ENCODE data around the gene PHLDA3. TPM values are rescaled to one million over a fixed set of nuclear protein-coding genes. Genes with fewer than 3 reads are reported as not detected.
A peak's percentile ranks its signal among the peaks of the same experiment; 100 is the strongest.

The PHLDA3 gene
- total and polyA plus RNA-seq, 8 donors, result 4.0 to 66.5 (median 25.7) TPM

DNA sequence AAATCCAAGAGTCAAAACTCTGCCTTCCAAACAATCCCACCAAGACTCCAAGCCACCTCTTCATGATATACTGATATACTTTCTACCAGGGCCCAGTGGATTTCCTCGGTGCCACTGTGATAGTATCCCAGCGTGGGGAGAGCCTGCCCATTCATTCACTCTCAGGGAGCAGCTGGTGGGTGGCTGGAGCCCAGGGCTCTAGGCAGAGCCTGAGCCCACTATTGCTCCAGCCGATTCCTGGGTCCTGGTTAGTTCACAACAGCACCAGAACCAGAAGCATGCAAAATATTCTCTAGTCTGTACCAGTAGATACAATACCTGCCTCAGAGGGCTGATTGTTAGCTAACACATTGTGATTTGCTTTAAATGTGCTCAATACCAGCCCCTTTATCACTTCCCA is 37.1 kb upstream of the PHLDA3 start:
- Histone ChIP-seq H3K36me3 (no peaks in the 10 kb centered on the region), H3K4me3 (peak overlapping the region; percentile 60 to 77 (median 74)), H3K9me3 (no peaks in the 10 kb centered on the region), H3K27ac (peak overlapping the region; percentile 93 to 97 (median 95)), H3K4me1 (peaks cover 46 to 72% (median 67%) of the 10 kb centered on the region in 4 donors), H3K27me3 (no peaks in the 10 kb centered on the region)
- no peak for DNase-seq
- intact Hi-C loops (cut with DNase I; ENCODE audit: low total_unique reads), result no loop called here
- WGBS, 5 donors, result 21 to 28% (median 25%) methylated on average over 3 of the region's 3 CpGs
- TF ChIP-seq, protein P1, sequence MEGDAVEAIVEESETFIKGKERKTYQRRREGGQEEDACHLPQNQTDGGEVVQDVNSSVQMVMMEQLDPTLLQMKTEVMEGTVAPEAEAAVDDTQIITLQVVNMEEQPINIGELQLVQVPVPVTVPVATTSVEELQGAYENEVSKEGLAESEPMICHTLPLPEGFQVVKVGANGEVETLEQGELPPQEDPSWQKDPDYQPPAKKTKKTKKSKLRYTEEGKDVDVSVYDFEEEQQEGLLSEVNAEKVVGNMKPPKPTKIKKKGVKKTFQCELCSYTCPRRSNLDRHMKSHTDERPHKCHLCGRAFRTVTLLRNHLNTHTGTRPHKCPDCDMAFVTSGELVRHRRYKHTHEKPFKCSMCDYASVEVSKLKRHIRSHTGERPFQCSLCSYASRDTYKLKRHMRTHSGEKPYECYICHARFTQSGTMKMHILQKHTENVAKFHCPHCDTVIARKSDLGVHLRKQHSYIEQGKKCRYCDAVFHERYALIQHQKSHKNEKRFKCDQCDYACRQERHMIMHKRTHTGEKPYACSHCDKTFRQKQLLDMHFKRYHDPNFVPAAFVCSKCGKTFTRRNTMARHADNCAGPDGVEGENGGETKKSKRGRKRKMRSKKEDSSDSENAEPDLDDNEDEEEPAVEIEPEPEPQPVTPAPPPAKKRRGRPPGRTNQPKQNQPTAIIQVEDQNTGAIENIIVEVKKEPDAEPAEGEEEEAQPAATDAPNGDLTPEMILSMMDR (IDR thresholded peaks at IDR 0.05), result no peak
- no peak for TF ChIP-seq EP300 (IDR thresholded peaks at IDR 0.05)
- no peak for TF ChIP-seq POLR2A (IDR thresholded peaks at IDR 0.05)
- TF ChIP-seq POLR2AphosphoS5 (IDR thresholded peaks at IDR 0.05), result no peak

DNA sequence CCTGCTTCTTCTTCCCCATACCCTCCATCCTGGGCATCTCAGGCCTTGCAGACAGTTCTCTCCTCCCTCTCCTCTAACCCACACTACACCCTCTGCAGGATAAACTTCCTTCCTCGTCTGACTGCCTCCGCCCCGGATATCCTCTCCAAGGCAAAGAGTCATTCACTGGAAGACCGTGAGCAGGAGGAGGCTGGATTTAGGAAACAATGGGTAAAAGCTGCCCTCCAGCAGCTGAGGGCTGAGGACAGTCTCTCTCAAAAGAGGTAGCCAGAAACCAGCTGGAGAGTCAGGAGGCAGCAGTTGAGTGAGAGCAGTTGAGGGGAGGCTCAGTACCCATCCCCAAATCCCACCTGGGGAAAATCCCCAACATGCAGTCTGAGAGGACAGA is 36.5 kb upstream of the PHLDA3 start:
- Histone ChIP-seq H3K4me3 (peak overlapping the region; percentile 60 to 77 (median 74)), H3K27ac (peak overlapping the region; percentile 59 to 96 (median 95)), H3K27me3 (no peaks in the 10 kb centered on the region), H3K36me3 (no peaks in the 10 kb centered on the region), H3K4me1 (peaks cover 52 to 73% (median 69%) of the 10 kb centered on the region in 4 donors), H3K9me3 (no peaks in the 10 kb centered on the region)
- DNase-seq, result peak in 1 of 2 donors; percentile 72
- WGBS, 5 donors, result 7 to 16% (median 11%) methylated on average over 4 of the region's 4 CpGs
- TF ChIP-seq, protein P1 (IDR thresholded peaks at IDR 0.05), result no peak
- peak; percentile 29 to 79 (median 70) for TF ChIP-seq POLR2AphosphoS5 (IDR thresholded peaks at IDR 0.05)
- intact Hi-C loops (cut with DNase I; ENCODE audit: low total_unique reads), result no loop called here

DNA sequence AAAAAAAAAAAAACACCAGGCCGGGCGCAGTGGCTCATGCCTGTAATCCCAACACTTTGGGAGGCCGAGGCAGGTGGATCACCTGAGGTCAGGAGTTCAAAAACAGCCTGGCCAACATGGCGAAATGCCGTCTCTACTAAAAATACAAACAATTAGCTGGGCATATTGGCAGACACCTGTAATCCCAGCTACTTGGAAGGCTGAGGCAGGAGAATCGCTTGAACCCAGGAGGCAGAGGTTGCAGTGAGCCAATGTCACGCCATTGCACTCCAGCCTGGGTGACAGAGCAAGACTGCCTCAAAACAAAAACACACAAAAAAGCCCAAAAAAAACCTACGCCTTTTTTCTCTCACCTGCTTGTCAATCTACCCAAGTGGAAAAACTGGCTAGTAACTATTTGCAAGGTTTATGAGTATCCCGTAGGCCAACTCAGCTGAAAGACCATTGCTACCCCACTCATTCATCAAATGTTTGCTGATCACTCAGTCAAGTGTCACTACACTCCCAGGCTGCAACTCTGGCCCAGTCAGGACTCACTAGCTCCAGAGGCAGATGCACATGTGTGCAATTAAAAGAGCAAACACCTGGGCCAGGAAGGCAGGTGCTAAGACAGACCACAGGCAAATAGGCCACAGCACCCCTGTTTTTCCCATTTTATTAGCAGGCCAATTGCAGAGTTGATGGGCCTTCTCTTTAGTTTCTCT is 36.0 kb upstream of the PHLDA3 start:
- intact Hi-C loops (cut with DNase I; ENCODE audit: low total_unique reads), result no loop called here

GRCh38 chr1:201504179-201504631 is 35.2 kb upstream of the PHLDA3 start:
- intact Hi-C loops (cut with DNase I; ENCODE audit: low total_unique reads), result no loop called here
- DNase-seq, result no peak
- H3K36me3 ChIP-seq, result peaks cover 0 to 3% (median 0%) of the 10 kb centered on the region in 4 donors
- no peaks in the 10 kb centered on the region for H3K9me3 ChIP-seq
- H3K27me3 ChIP-seq, result no peaks in the 10 kb centered on the region
- H3K4me3 ChIP-seq, result peak overlapping the region; percentile 60 to 77 (median 74)
- no peak for TF ChIP-seq EP300 (IDR thresholded peaks at IDR 0.05)
- TF ChIP-seq, protein P1 (IDR thresholded peaks at IDR 0.05), result no peak
- no peak for TF ChIP-seq POLR2A (IDR thresholded peaks at IDR 0.05)
- TF ChIP-seq POLR2AphosphoS5 (IDR thresholded peaks at IDR 0.05), result peak in 1 of 3 donors; percentile 2
- 42 to 57% (median 48%) methylated on average over 3 of the region's 3 CpGs for WGBS, 5 donors
- peaks cover 64 to 84% (median 77%) of the 10 kb centered on the region in 4 donors for H3K4me1 ChIP-seq
- H3K27ac ChIP-seq, result peak overlapping the region; percentile 32 to 96 (median 95)

More for the DNA sequence above, 36.0 kb upstream of the PHLDA3 start:
- no peak for TF ChIP-seq POLR2A (IDR thresholded peaks at IDR 0.05)
- Histone ChIP-seq H3K4me3 (peak overlapping the region; percentile 60 to 77 (median 74)), H3K36me3 (no peaks in the 10 kb centered on the region), H3K9me3 (no peaks in the 10 kb centered on the region), H3K27ac (peak overlapping the region; percentile 32 to 96 (median 95)), H3K4me1 (peaks cover 57 to 78% (median 72%) of the 10 kb centered on the region in 4 donors), H3K27me3 (no peaks in the 10 kb centered on the region)
- 65 to 84% (median 77%) methylated on average over 9 of the region's 9 CpGs for WGBS, 5 donors
- no peak for DNase-seq
